ENCODE results near the gene PEX11G.

Gene PEX11G

DNA sequence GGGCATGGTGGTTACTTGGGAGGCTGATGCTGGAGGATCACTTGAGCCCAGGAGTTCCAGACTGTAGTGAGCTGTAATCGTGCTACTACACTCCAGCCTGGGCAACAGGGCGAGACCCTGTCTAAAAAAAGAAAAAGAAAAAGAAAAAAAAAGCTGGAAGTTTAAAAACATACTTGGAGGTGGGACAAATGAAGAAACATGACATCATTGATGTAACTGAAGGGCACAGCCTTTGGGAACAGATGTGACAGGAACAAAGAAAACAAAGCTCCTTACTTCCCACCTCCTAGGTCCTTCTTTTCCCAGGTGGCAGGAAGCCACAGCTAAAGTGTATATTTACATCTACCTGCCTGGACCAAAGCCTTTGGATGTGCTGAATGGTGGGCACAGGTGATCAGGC lies 1.9 kb downstream of the PEX11G start:
- DNase-seq (ENCODE audit: low read depth, low spot score), result no peak

DNA sequence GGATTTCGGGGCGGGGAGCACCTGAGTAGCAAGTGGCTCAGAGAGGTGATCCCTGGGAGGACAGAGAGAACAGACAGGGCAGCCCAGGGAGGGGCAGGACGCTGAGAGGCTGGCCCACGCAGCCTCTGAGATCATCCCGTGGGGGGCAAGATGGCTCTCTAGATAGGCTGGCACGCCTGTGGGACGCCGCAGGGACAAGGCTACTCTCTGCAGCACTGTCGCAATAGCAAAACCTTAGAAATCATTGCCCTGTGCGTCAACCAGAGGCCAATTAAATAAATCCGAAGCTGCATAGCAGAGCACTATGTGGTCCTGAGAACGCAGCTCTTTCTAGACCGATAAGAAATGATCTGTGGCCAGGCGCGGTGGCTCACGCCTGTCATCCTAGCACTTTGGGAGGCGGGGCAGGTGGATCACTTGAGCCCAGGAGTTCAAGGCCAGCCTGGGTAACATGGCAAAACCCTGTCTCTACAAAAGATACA lies 5.1 kb downstream of the PEX11G start:
- H3K4me3 ChIP-seq (ENCODE audit: insufficient read length, low read depth), result peak overlapping the region; percentile 19
- no peak for DNase-seq (ENCODE audit: low read depth, low spot score)
- H3K36me3 ChIP-seq (ENCODE audit: insufficient read depth, insufficient read length, low read length), result no peaks in the 10 kb centered on the region
- H3K9ac ChIP-seq (ENCODE audit: insufficient read length, low read depth), result peak overlapping the region; percentile 68
- TF ChIP-seq ZNF274 (IDR thresholded peaks at IDR 0.05; ENCODE audit: low read depth, low read length) (no peak), SUZ12 (IDR thresholded peaks at IDR 0.05; ENCODE audit: extremely low read depth, insufficient read depth, insufficient read length) (no peak), YY1 (IDR thresholded peaks at IDR 0.05; ENCODE audit: insufficient read depth, insufficient read length) (no peak)
- H3K27me3 ChIP-seq (ENCODE audit: insufficient read depth, insufficient read length), result no peaks in the 10 kb centered on the region
- H3K4me1 ChIP-seq (ENCODE audit: insufficient read depth, insufficient read length), result peaks cover 18% of the 10 kb centered on the region
- H3K9me3 ChIP-seq (ENCODE audit: insufficient read depth, low read length), result peaks cover 6% of the 10 kb centered on the region; the same call in 1 of the 2 replicates

More for the DNA sequence above, 1.9 kb downstream of the PEX11G start:
- no peaks in the 10 kb centered on the region for H3K9me3 ChIP-seq (ENCODE audit: insufficient read depth, low read length)
- H3K9ac ChIP-seq (ENCODE audit: insufficient read length, low read depth), result no peak overlapping the region
- H3K27me3 ChIP-seq (ENCODE audit: insufficient read depth, insufficient read length), result no peaks in the 10 kb centered on the region
- H3K36me3 ChIP-seq (ENCODE audit: insufficient read depth, insufficient read length, low read length), result no peaks in the 10 kb centered on the region
- H3K4me1 ChIP-seq (ENCODE audit: insufficient read depth, insufficient read length), result peaks cover 11% of the 10 kb centered on the region
- no peak for TF ChIP-seq ZNF274 (IDR thresholded peaks at IDR 0.05; ENCODE audit: low read depth, low read length)
- no peak for TF ChIP-seq YY1 (IDR thresholded peaks at IDR 0.05; ENCODE audit: insufficient read depth, insufficient read length)
- TF ChIP-seq SUZ12 (IDR thresholded peaks at IDR 0.05; ENCODE audit: extremely low read depth, insufficient read depth, insufficient read length), result no peak
- H3K4me3 ChIP-seq (ENCODE audit: insufficient read length, low read depth), result no peak overlapping the region

DNA sequence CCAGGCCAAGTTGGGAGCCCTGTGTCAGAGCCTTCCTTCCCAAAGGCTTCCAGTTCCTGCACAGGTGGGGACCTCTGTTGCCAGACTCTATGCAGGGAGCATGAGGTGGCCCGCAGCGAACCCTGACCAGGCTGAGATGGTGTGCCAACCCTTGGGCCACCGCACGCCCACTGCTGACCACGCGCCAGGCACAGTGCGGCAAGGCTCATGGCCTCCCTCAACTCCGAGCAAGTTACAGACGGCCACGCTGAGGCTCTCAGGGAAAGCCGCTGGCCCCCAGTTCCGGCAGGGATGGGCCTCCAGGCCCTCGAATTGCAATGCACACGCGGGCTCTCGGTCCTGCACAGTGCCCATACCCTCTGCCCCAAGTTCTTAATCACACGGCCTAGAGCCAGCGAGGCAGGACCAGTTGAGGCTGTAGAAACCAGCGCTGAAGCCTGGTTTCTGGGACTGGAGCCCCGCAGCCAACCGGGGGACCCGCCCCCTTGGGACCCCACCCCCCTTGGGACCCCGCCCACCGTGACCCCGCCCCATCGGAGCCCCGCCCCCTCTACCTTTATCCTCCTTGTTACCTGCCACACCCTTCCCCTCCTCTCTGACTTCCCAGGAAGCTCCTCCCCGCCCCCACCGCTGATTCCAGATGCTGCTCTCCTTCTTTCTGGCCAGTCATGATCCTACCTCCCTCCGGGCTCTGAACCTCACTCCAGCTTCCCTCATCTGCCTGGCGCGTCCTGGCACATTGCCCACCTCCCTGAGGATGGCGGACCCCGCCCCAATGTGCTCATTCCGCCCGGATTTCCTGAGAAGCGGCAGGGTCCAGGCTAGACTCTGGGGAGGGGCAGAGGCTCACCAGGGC lies 6.0 kb downstream of the PEX11G start:
- Histone ChIP-seq H3K9ac (ENCODE audit: insufficient read length, low read depth) (peak overlapping the region; percentile 68), H3K4me1 (ENCODE audit: insufficient read depth, insufficient read length) (peaks cover 20% of the 10 kb centered on the region), H3K9me3 (ENCODE audit: insufficient read depth, low read length) (peaks cover 6% of the 10 kb centered on the region; the same call in 1 of the 2 replicates), H3K36me3 (ENCODE audit: insufficient read depth, insufficient read length, low read length) (no peaks in the 10 kb centered on the region), H3K27me3 (ENCODE audit: insufficient read depth, insufficient read length) (no peaks in the 10 kb centered on the region), H3K4me3 (ENCODE audit: insufficient read length, low read depth) (no peak overlapping the region)
- no peak for DNase-seq (ENCODE audit: low read depth, low spot score)
- TF ChIP-seq SUZ12 (IDR thresholded peaks at IDR 0.05; ENCODE audit: extremely low read depth, insufficient read depth, insufficient read length) (no peak), ZNF274 (IDR thresholded peaks at IDR 0.05; ENCODE audit: low read depth, low read length) (no peak), YY1 (IDR thresholded peaks at IDR 0.05; ENCODE audit: insufficient read depth, insufficient read length) (no peak)

DNA sequence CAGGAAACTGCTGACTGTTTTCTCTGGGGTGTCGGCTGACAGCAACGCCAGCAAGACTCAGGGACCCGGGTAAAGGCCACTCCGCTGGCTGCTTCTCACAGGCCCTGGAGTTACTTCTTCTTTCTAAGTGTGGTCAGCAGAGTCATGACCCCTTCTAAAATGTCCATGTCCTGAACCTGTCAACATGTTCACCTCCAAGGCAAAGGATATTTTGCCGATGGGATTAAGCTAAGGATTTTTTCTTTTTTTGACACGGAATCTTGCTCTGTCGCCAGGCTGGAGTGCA lies 7.9 kb downstream of the PEX11G start:
- no peak for DNase-seq (ENCODE audit: low read depth, low spot score)

DNA sequence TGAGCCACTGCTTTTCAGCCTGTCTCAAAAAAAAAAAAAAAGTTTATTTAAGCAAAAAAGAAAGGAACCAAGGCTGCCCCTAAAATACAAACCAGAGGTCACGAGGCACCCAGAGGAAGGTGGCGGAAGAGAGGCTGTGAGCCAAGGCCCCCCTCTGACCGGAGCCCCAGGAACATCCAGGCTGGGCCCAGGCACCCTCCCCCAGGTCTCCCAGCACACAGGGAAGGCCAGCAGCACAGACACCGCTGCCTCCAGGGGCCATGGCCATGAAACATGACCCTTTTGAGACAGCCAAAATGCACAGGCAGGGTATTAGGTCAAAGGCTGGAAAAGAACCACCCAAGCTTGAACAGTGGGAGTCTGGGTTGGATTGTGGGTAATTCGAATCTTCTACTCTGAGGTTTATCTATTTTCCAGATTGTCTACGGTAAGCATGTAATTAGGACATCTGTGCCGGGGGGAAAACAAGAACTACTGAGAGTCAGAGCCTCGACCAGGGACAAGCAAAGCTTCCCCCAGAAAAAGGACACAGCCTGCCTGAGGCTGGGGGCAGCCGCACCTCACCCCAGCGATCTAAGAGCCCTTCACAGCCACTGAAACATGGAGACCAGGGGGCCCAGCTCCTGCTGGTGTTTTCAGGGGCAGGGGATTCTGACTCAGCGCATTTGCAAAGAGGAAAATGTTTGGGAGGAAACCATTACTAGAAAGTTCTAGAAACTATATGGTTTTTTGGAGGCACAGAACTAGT lies 8.4 kb downstream of the PEX11G start:
- peaks cover 24% of the 10 kb centered on the region for H3K4me1 ChIP-seq (ENCODE audit: insufficient read depth, insufficient read length)
- H3K9ac ChIP-seq (ENCODE audit: insufficient read length, low read depth), result peak overlapping the region; percentile 33
- peaks cover 6% of the 10 kb centered on the region; the same call in 1 of the 2 replicates for H3K9me3 ChIP-seq (ENCODE audit: insufficient read depth, low read length)
- no peaks in the 10 kb centered on the region for H3K36me3 ChIP-seq (ENCODE audit: insufficient read depth, insufficient read length, low read length)
- no peak for DNase-seq (ENCODE audit: low read depth, low spot score)
- TF ChIP-seq ZNF274 (IDR thresholded peaks at IDR 0.05; ENCODE audit: low read depth, low read length) (no peak), SUZ12 (IDR thresholded peaks at IDR 0.05; ENCODE audit: extremely low read depth, insufficient read depth, insufficient read length) (no peak), YY1 (IDR thresholded peaks at IDR 0.05; ENCODE audit: insufficient read depth, insufficient read length) (no peak)
- no peaks in the 10 kb centered on the region for H3K27me3 ChIP-seq (ENCODE audit: insufficient read depth, insufficient read length)
- no peak overlapping the region for H3K4me3 ChIP-seq (ENCODE audit: insufficient read length, low read depth)

More for the DNA sequence above, 7.9 kb downstream of the PEX11G start:
- TF ChIP-seq YY1 (IDR thresholded peaks at IDR 0.05; ENCODE audit: insufficient read depth, insufficient read length) (no peak), SUZ12 (IDR thresholded peaks at IDR 0.05; ENCODE audit: extremely low read depth, insufficient read depth, insufficient read length) (no peak), ZNF274 (IDR thresholded peaks at IDR 0.05; ENCODE audit: low read depth, low read length) (no peak)
- H3K27me3 ChIP-seq (ENCODE audit: insufficient read depth, insufficient read length), result no peaks in the 10 kb centered on the region
- H3K4me1 ChIP-seq (ENCODE audit: insufficient read depth, insufficient read length), result peaks cover 24% of the 10 kb centered on the region
- peaks cover 6% of the 10 kb centered on the region; the same call in 1 of the 2 replicates for H3K9me3 ChIP-seq (ENCODE audit: insufficient read depth, low read length)
- H3K9ac ChIP-seq (ENCODE audit: insufficient read length, low read depth), result peak overlapping the region; percentile 33
- no peaks in the 10 kb centered on the region for H3K36me3 ChIP-seq (ENCODE audit: insufficient read depth, insufficient read length, low read length)
- H3K4me3 ChIP-seq (ENCODE audit: insufficient read length, low read depth), result no peak overlapping the region

DNA sequence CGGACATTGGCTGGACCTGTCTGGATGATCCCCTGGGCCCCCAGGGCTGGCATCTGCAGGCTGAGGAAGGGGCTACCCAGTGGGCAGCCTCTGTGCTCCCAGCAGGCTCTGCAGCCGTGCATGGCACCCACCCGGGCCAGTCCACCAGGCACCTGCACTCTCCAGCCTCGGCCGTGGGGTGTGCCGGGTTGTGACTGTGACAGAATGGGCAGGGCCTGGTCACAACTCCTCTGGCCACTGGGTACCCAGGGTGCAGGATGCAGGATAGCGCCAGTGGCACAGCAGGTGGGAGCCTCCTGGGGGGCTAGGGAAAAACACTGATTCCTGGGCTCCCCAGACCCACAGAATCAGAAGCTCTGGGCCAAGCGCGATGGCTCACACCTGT lies 10.0 kb downstream of the PEX11G start:
- H3K36me3 ChIP-seq (ENCODE audit: insufficient read depth, insufficient read length, low read length), result no peaks in the 10 kb centered on the region
- H3K9me3 ChIP-seq (ENCODE audit: insufficient read depth, low read length), result peaks cover 6% of the 10 kb centered on the region; the same call in 1 of the 2 replicates
- H3K4me3 ChIP-seq (ENCODE audit: insufficient read length, low read depth), result no peak overlapping the region
- no peak for DNase-seq (ENCODE audit: low read depth, low spot score)
- H3K9ac ChIP-seq (ENCODE audit: insufficient read length, low read depth), result no peak overlapping the region
- no peaks in the 10 kb centered on the region for H3K27me3 ChIP-seq (ENCODE audit: insufficient read depth, insufficient read length)
- TF ChIP-seq ZNF274 (IDR thresholded peaks at IDR 0.05; ENCODE audit: low read depth, low read length), result no peak
- no peak for TF ChIP-seq YY1 (IDR thresholded peaks at IDR 0.05; ENCODE audit: insufficient read depth, insufficient read length)
- TF ChIP-seq SUZ12 (IDR thresholded peaks at IDR 0.05; ENCODE audit: extremely low read depth, insufficient read depth, insufficient read length), result no peak
- H3K4me1 ChIP-seq (ENCODE audit: insufficient read depth, insufficient read length), result peaks cover 24% of the 10 kb centered on the region

All from NT2/D1 (cell line).